GM12878 (cell line): ENCODE data around the gene ANKRD11. TPM values are rescaled to one million over a fixed set of nuclear protein-coding genes. Genes with fewer than 3 reads are reported as not detected.

ENCODE experiments used
- ATAC-seq: fragments of 200-7000 bp; cut with Tn5 transposase; 3 replicates; pipeline ENCODE4 v1.9.1; 2020; ENCODE audit warnings: mild to moderate bottlenecking, moderate library complexity
- BruUV-seq: library from RNA; stranded (reverse); fragments of 400-500 nt; replicated peaks from 2 replicates; lab custom pipeline; 2021; lab: Mats Ljungman, UMichigan
- CTCF ChIA-PET: fragments of 300-600 bp; sonication (Branson Sonifier 250); formaldehyde crosslinking; extraction: SDS; loops from one replicate; lab custom pipeline; 2021; ENCODE audit warnings: inconsistent platforms; lab: Yijun Ruan, JAX
- POLR2A ChIA-PET: fragments of 350-600 bp; formaldehyde crosslinking; extraction: SDS; loops from one replicate; lab custom pipeline; 2021; ENCODE audit warnings: inconsistent platforms; lab: Charles Lee
- RAD21 ChIA-PET: fragments of 300-600 bp; sonication (Branson Sonifier 250); formaldehyde crosslinking; loops from one replicate; lab custom pipeline; 2023; ENCODE audit warnings: antibody characterized with exemption; ENCODE audit not compliant: unreplicated experiment; lab: Charles Lee
- SMC1A ChIA-PET: fragments of 300-600 bp; sonication (Branson Sonifier 250); formaldehyde crosslinking; loops from one replicate; lab custom pipeline; 2023; ENCODE audit not compliant: unreplicated experiment, uncharacterized antibody; lab: Charles Lee
- DNase-seq: peaks from one replicate; pipeline ENCODE4 v3.0.0-alpha.2; 2011; ENCODE audit warnings: low read depth, low spot score
- FAIRE-seq: peaks from 3 replicates; lab custom pipeline; 2011; peaks lifted over from hg19 to GRCh38; lab: Jason Lieb, UNC
- H2AFZ ChIP-seq: 2 replicates; pipeline ENCODE4 v1.6.0; 2011; ENCODE audit warnings: low read depth, low read length, control low read depth; ENCODE audit not compliant: control insufficient read depth
- H3K27ac ChIP-seq: 2 replicates; pipeline ENCODE4 v1.5.1; 2011; ENCODE audit warnings: control low read depth; ENCODE audit not compliant: control insufficient read depth, insufficient read depth
- H3K27me3 ChIP-seq, 2 experiments: replicated peaks in 1 of 2; 2 replicates each; pipeline versions ENCODE4 v1.6.0 to v1.6.1; 2011; ENCODE audit warnings: low read length in 1 of 2; ENCODE audit not compliant: control insufficient read depth in 2 of 2, insufficient read depth in 2 of 2
- H3K36me3 ChIP-seq, 2 experiments: 2 replicates each; pipeline ENCODE4 v1.5.1; 2011; ENCODE audit warnings: low read length in 1 of 2; ENCODE audit not compliant: control insufficient read depth in 2 of 2, insufficient read depth in 2 of 2
- H3K4me1 ChIP-seq: 2 replicates; pipeline ENCODE4 v1.6.1; 2011; ENCODE audit warnings: mild to moderate bottlenecking, low read length, moderate library complexity, mixed read lengths; ENCODE audit not compliant: control insufficient read depth, insufficient read depth
- H3K4me2 ChIP-seq: 2 replicates; pipeline ENCODE4 v1.6.0; 2011; ENCODE audit warnings: control low read depth; ENCODE audit not compliant: control insufficient read depth, insufficient read depth
- H3K4me3 ChIP-seq: fragments of 200-600 bp; sonication (generic); 2 replicates; pipeline ENCODE4 v1.5.1; 2016
- H3K79me2 ChIP-seq: 2 replicates; pipeline ENCODE4 v1.6.0; 2011; ENCODE audit warnings: low read length; ENCODE audit not compliant: control insufficient read depth, insufficient read depth
- H3K9ac ChIP-seq: 2 replicates; pipeline ENCODE4 v1.8.0; 2011; ENCODE audit warnings: low read length, control low read depth, mixed read lengths; ENCODE audit not compliant: control insufficient read depth, insufficient read depth
- H3K9me3 ChIP-seq: replicated peaks from 3 replicates; pipeline ENCODE4 v1.5.1; 2011; ENCODE audit warnings: mild to moderate bottlenecking, low read length; ENCODE audit not compliant: control insufficient read depth, insufficient read depth
- H4K20me1 ChIP-seq: 2 replicates; pipeline ENCODE4 v1.6.0; 2011; ENCODE audit not compliant: control insufficient read depth, insufficient read depth
- BHLHE40 ChIP-seq, 2 experiments: fragments of 450-650 bp in 1 of 2; IDR thresholded peaks; 2 replicates each; pipeline ENCODE4 v1.6.1; 2011 to 2017; ENCODE audit warnings: low read depth in 2 of 2, borderline replicate concordance in 1 of 2, improper control_type of control experiment in 1 of 2, low read length in 1 of 2, mild to moderate bottlenecking in 1 of 2
- CHD2 ChIP-seq: IDR thresholded peaks from 2 replicates; pipeline ENCODE4 v1.6.1; 2011; ENCODE audit warnings: low read depth, low read length, improper control_type of control experiment, borderline replicate concordance
- DPF2 ChIP-seq: fragments of 450-650 bp; IDR thresholded peaks from 2 replicates; pipeline ENCODE4 v1.6.1; 2017; ENCODE audit warnings: mild to moderate bottlenecking
- NBN ChIP-seq: fragments of 450-650 bp; IDR thresholded peaks from 2 replicates; pipeline ENCODE4 v1.6.1; 2016
- RAD21 ChIP-seq: IDR thresholded peaks from 2 replicates; pipeline ENCODE4 v1.6.1; 2011; ENCODE audit warnings: mild to moderate bottlenecking, low read depth, low read length, moderate library complexity; ENCODE audit not compliant: insufficient read depth
- RAD51 ChIP-seq: fragments of 450-650 bp; IDR thresholded peaks from 2 replicates; pipeline ENCODE4 v1.6.1; 2016; ENCODE audit warnings: moderate library complexity, mild to moderate bottlenecking, inconsistent platforms
- USF1 ChIP-seq: IDR thresholded peaks from 2 replicates; pipeline ENCODE4 v1.6.1; 2011; ENCODE audit warnings: borderline replicate concordance, low read depth, mild to moderate bottlenecking, moderate library complexity, mixed read lengths, low read length; ENCODE audit not compliant: insufficient read depth; ENCODE audit errors: extremely low read length
- USF2 ChIP-seq: IDR thresholded peaks from 2 replicates; pipeline ENCODE4 v1.6.1; 2011; ENCODE audit warnings: low read depth, low read length, improper control_type of control experiment, borderline replicate concordance
- ZNF217 ChIP-seq: fragments of 450-650 bp; IDR thresholded peaks from 2 replicates; pipeline ENCODE4 v1.6.1; 2017; ENCODE audit warnings: antibody characterized with exemption, mild to moderate bottlenecking
- WGBS: methylation state at CpG from one replicate; pipeline ENCODE4 v1.1.6; 2016; ENCODE audit warnings: low lambda C conversion rate; ENCODE audit not compliant: insufficient replicate concordance, insufficient coverage; ENCODE audit errors: missing lambda C conversion rate; 5-methylcytosine and 5-hydroxymethylcytosine counted together
- in situ Hi-C: fragments of 300-500 bp; cut with MboI; formaldehyde crosslinking; loops from 9 replicates; pipeline ENCODE4 v1.14.3; 2018; ENCODE audit warnings: mixed read lengths
- intact Hi-C: fragments of 100-400 bp; cut with micrococcal nuclease; formaldehyde crosslinking; loops from one replicate; pipeline ENCODE4 v1.14.2; 2022; ENCODE audit not compliant: unreplicated experiment
- polyA plus RNA-seq, 11 experiments: library from polyadenylated mRNA; depleted of rRNA in 4 of 11; unstranded in 6 of 11; stranded (reverse) in 5 of 11; fragments of >200 nt; fragmentation: Nextera tagmentation in 4 of 11; fragmentation: Illumina TruSeq in 1 of 11; extraction: Ambion mirVana in 4 of 11; extraction: Trizol in 1 of 11; gene quantifications; 1 replicate in 1 of 11; 2 replicates in 10 of 11; pipeline versions ENCODE4 v1.2.1 to v1.2.3, GENCODE V29; 2011 to 2016; ENCODE audit warnings: inconsistent platforms in 2 of 11, missing spikeins in 2 of 11, low read depth in 1 of 11
- total RNA-seq, 4 experiments: library from RNA; depleted of rRNA in 3 of 4; stranded (reverse); fragments of >200 nt in 3 of 4; fragmentation: Illumina TruSeq in 1 of 4; extraction: Trizol in 1 of 4; gene quantifications; 2 replicates each; pipeline versions ENCODE4 v1.2.1 to v1.2.3, GENCODE V29; 2013 to 2021
- TF ChIP-seq, protein P1 (sequence below): fragments of 450-650 bp; IDR thresholded peaks from 2 replicates; pipeline ENCODE4 v1.6.1; 2016; ENCODE audit warnings: mild to moderate bottlenecking, moderate library complexity, borderline replicate concordance

The ANKRD11 gene
- total and polyA plus RNA-seq, 10 of the 15 experiments (the other 5 are each of a cell fraction or from before 2014, with no cell fraction given), result 5.1 to 103 (median 27.4) TPM

- TF ChIP-seq NBN, result no peak
- no peak for TF ChIP-seq USF2
Observed at GRCh38 chr16:89495121-89495520, 4.8 kb upstream of the ANKRD11 start (continued).

DNA sequence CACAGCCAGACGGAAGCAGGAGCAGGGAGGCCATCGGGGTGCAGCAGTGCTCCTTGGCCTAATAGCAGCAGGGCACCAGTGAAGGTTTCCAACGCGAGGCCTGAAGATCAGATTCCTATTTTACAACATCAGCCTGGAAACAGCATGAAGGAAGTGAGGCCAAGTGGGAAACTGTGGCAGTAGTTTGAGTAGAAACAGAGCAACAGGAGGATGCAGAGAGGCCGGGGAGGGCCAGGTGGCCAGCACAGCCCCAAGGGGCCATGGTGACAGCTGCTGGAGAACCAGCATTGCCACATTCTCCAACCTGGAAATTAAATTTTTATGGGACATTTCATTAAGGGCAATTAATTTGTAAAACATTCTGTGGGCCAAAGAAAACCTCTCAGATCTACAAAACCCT is 3.4 kb upstream of the ANKRD11 start:
- ChIA-PET SMC1A (no interaction called here), CTCF (no interaction called here), RAD21 (no interaction called here), POLR2A (no interaction called here)
- BruUV-seq, result no TSS peak
- TF ChIP-seq DPF2 (no peak), RAD51 (no peak), USF1 (no peak), RAD21 (no peak), BHLHE40 (IDR thresholded peaks at IDR 0.05; ENCODE audit: borderline replicate concordance in 1 of 2, low read depth in 2 of 2, low read length in 1 of 2) (no peak), ZNF217 (no peak), CHD2 (no peak)
- TF ChIP-seq, protein P1, sequence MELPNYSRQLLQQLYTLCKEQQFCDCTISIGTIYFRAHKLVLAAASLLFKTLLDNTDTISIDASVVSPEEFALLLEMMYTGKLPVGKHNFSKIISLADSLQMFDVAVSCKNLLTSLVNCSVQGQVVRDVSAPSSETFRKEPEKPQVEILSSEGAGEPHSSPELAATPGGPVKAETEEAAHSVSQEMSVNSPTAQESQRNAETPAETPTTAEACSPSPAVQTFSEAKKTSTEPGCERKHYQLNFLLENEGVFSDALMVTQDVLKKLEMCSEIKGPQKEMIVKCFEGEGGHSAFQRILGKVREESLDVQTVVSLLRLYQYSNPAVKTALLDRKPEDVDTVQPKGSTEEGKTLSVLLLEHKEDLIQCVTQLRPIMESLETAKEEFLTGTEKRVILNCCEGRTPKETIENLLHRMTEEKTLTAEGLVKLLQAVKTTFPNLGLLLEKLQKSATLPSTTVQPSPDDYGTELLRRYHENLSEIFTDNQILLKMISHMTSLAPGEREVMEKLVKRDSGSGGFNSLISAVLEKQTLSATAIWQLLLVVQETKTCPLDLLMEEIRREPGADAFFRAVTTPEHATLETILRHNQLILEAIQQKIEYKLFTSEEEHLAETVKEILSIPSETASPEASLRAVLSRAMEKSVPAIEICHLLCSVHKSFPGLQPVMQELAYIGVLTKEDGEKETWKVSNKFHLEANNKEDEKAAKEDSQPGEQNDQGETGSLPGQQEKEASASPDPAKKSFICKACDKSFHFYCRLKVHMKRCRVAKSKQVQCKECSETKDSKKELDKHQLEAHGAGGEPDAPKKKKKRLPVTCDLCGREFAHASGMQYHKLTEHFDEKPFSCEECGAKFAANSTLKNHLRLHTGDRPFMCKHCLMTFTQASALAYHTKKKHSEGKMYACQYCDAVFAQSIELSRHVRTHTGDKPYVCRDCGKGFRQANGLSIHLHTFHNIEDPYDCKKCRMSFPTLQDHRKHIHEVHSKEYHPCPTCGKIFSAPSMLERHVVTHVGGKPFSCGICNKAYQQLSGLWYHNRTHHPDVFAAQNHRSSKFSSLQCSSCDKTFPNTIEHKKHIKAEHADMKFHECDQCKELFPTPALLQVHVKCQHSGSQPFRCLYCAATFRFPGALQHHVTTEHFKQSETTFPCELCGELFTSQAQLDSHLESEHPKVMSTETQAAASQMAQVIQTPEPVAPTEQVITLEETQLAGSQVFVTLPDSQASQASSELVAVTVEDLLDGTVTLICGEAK, result no peak
- WGBS, result 97% methylated on average over 5 of the region's 5 CpGs
- H3K9me3 ChIP-seq, result no peaks in the 10 kb centered on the region
- peaks cover 30% of the 10 kb centered on the region for H3K79me2 ChIP-seq
- no peaks in the 10 kb centered on the region; the same call in 1 of the 2 replicates for H4K20me1 ChIP-seq
- no peak overlapping the region for H3K9ac ChIP-seq
- no peak overlapping the region for H2AFZ ChIP-seq
- FAIRE-seq (no peak), ATAC-seq (no peak), DNase-seq (no peak)
- peaks cover 0 to 2% of the 10 kb centered on the region in 2 experiments; a peak in 1 of 4 replicates for H3K36me3 ChIP-seq
- H3K4me1 ChIP-seq, result peaks cover 10% of the 10 kb centered on the region
- H3K4me2 ChIP-seq, result no peak overlapping the region
- H3K4me3 ChIP-seq, result no peak overlapping the region
- in situ Hi-C loops, result no loop called here
- no peaks in the 10 kb centered on the region for H3K27me3 ChIP-seq
- no peak overlapping the region for H3K27ac ChIP-seq
- intact Hi-C loops, result no loop called here
